A204.1 (cell line): Measurements from ENCODE around the gene GPRC5A.
"Not testable (repeated sequence)": the region's sequence is repeated elsewhere in the genome, so short reads cannot be mapped to it uniquely, and the experiment has no call there.

Experiments
- FAIRE-seq: peaks from 2 replicates; lab custom pipeline; 2012; peaks lifted over from hg19 to GRCh38; lab: Jason Lieb, UNC

Gene GPRC5A

DNA sequence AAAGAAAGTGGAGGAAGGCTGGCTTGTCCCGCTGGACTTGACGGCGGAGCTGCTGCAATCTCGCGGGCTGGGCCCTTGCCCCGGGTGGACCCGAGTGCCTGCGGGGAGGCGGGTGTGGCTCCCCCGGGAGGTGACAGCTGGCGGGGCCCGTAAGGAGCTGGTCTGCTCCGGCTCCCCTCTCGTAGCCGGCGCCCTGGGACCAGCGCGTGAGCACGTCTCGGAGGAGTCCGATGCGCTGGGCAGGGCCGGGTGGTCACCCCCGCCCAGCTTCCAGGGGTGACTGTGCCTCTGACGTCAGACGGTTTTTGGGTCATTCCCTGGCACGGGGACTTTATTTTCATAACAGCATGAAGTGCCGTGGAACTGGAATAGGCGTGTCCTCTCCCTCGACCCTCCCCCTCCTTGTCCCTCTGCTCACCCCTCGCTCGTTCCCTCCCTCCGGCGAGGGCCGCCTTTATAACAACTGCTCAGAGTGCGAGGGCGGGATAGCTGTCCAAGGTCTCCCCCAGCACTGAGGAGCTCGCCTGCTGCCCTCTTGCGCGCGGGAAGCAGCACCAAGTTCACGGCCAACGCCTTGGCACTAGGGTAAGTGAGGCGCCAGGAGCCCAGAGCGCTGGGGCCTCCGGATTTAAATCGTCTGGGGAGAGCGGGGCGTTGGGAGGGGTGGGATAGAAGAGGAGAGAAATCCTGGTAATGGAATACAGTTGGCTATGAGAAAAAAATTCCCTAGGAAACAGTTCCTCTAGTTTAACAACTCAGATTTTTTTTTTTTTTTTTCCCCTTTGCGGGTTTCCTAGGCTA lies at the start of gene GPRC5A:
TSS of gene GPRC5A (plus strand) at position 483 of the 801 bp plus-strand sequence. CDS start 16,688 bp downstream, outside the sequence.
- FAIRE-seq: no peak

DNA sequence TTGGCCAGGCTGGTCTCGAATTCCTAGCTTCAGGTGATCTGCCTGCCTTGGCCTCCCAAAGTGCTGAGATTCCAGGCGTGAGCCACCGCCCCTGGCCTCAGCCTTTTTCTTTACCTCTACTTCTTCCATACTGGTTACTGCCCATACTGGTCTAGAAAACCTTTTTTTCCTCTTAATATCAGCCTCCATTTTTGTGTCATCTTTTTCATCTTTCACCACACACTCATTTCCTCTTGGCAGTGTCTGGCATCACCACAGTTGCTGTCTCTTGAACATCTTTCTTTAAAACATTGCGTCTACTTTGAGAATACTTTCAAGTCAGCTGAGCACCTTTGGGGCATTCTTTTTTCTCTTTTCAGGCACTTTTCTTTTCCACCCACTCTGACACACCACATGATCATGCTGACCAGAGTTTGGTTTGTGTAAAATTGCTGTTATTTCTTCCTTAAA lies 45.5 kb upstream of the GPRC5A start:
- no peak for FAIRE-seq

- FAIRE-seq: not testable (repeated sequence)
Measured at GRCh38 chr12:12846780-12847179, 44.6 kb upstream of the GPRC5A start.

DNA sequence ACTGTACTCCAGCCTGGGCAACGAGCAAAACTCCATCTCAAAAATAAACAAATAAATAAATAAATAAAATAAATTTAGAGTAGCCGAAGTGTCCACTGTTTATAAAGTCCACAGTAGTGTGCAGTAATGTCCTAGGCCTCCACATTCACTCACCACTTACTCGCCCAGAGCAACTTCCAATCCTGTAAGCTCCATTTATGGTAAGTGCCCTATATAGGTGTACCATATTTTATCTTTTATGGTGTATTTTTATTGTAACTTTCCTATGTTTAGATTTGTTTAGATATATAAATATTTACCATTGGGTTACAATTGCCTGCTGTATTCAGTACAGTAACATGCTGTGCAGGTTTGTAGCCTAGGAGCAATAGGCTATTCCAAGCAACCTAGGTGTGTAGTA lies 37.9 kb upstream of the GPRC5A start:
- FAIRE-seq: no peak

- FAIRE-seq: no peak
Measured at GRCh38 chr12:12859690-12860089, 31.7 kb upstream of the GPRC5A start.

DNA sequence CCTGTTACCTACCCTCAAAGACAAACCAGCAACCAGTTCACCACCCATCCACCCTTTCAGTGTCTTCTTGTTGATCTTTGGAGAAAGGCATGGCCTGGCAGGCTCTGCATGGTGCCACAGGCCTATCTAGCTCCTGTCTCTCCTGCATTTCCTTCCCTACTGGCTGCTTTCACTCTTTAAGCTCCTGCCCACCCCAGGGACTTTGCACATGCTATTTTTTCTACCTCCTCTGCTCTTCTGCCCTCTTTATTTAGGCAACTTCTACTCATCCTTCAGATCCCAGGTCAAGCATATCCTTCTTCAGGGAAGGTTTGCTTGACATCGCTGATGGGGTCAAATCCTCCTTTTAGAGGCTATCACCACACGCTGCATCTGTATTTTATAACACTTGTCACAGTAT lies 27.1 kb upstream of the GPRC5A start:
- FAIRE-seq: no peak

GRCh38 chr12:12868477-12869235 lies 22.7 kb upstream of the GPRC5A start:
- FAIRE-seq: no peak

GRCh38 chr12:12870465-12870864 lies 20.9 kb upstream of the GPRC5A start:
- no peak for FAIRE-seq

DNA sequence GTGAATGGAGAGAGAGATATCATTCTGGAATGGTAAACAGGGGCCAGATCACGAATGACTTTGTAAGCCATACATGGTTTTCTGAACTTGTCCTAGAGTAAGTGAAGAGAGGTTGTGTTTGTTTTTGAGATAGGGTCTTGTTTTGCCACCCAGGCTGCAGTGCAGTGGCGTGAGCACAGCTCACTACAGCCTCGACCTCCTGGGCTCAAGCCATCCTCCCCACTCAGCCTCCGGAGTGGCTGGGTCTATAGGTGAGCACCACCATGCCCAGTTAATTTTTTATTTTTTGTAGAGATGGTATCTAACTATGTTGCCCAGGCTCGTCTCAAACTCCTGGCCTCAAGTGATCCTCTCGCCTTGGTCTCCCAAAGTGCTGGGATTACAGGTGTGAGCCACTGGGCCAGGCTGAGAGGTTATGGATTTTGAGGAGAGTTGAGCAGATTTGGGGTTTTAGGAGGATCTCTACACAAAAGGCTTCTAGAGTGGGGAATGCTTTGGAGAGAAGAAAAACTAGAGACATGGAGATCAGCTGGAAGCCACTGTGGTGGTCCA lies 19.7 kb upstream of the GPRC5A start:
- FAIRE-seq: no peak

- FAIRE-seq: no peak
Measured at GRCh38 chr12:12872139-12872933, 19.0 kb upstream of the GPRC5A start.

DNA sequence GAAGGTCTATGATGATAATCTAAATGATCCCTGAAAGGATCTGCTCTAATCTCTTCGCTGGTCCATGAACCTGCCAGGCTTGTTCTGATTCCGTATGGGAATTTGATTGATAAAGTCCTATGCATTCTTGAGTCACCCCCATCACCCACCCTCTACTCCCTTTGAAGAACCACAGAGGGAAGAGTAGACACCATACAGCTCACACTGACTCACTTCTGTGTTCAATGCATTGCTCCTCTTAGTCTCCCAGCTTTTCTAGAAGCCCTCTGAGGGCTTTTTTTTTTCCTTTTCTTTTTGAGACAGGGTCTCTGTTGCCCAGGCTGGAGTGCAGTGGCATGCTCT lies 18.5 kb upstream of the GPRC5A start:
- no peak for FAIRE-seq

DNA sequence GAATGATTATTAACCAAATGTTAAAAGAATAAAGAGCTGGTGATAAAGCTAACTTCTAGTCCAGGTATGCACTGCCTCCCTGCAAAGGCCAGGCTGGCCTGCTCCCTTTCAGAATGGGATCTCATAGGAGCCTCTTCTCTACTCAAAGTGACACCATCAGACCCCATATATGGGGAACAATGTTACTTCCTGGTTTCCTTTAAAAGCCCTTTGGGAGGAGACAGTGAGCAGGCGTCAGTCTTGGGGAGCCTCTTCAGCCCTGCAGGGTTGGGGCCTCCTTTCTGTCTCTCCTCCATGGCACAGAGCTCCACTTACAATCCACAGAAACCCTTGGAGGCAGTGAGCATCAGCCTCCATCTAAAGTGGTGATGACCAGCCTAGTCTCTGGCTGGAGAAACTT lies 17.3 kb upstream of the GPRC5A start:
- FAIRE-seq: no peak

DNA sequence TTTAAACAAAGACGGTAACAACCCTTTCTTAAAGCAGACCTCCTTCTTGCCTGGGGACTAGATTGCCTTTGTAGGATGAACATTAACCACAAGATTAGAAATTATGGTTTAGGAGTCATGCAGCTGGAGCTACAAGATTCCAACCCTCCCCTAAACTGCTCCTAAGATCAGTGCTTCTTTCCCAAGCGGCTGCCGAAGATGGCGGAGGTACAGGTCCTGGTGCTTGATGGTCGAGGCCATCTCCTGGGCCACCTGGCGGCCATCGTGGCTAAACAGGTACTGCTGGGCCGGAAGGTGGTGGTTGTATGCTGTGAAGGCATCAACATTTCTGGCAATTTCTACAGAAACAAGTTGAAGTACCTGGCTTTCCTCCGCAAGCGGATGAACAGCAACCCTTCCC lies 16.1 kb upstream of the GPRC5A start:
- not testable (repeated sequence) for FAIRE-seq

DNA sequence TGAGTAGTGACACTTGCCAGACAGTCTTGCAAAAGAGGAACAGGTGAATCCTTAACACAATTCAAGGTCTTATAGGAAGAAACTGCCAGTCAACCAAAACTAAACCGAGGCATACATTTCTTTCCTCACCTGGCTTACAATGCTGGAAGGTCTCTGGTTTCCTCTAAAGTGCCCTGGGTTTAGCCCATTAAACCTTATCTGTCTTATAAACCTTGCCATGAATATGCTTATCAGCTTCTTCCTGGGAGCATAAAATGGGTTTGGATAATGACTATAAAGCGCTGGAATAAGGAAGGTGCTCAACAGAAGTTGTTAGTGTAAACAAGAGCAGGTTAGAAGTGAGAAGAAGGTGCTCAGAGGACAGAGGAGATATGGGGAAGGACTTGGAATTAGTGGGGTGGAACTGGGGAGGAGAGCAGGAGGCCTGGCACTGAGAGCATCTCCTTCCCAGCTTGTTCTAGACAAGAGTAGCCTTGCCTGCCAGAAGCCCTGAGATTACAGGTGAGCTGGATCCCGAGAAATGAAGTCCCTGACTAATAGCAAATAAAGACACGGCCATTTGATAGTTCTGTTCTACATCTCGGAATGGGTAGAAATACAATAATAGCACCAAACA lies 14.1 kb upstream of the GPRC5A start:
- FAIRE-seq: no peak

- FAIRE-seq: no peak
Measured at GRCh38 chr12:12877781-12878455, 13.4 kb upstream of the GPRC5A start.

- no peak for FAIRE-seq
Measured at GRCh38 chr12:12880537-12880936, 10.8 kb upstream of the GPRC5A start.

- no peak for FAIRE-seq
Measured at GRCh38 chr12:12881151-12881909, 10.0 kb upstream of the GPRC5A start.

- no peak for FAIRE-seq
Measured at GRCh38 chr12:12882288-12882687, 9.1 kb upstream of the GPRC5A start.

- FAIRE-seq: no peak
Measured at GRCh38 chr12:12883369-12884001, 7.9 kb upstream of the GPRC5A start.

DNA sequence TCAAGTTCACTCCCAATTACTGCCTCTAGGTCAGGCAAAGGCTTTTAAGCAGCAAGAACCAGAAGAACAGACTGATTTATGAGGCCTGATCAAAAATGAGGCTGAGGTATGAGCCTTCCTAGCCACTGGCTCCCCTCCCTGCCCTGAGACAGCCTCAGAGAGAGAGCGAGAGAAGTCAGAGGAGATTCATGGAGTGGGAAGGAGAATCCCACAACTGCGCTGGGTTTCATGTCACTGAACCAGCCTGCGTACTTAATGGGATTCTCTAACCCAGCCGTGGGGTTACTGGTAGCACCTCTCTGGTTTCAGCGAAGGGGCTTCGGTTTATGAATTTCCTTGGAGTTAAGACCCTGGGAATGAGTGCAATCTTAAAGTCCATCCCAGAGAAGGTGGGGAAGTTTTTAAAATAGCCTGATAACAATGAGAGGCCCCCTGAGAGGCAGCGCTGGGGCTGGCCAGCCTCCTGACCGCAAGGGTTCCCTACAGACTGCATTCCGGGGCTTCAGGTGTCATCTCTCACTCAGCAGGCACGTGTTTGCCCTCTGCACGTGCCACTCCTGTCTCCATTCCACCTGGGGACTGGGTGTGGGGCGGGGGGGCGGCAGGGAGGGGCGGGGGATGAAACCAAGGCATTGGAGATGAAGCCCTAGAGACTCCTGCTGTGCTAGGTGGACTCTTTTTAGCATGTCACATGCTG lies 6.1 kb upstream of the GPRC5A start:
- FAIRE-seq: no peak
